Measurements from ENCODE around the gene PAPPA2.

Gene PAPPA2

GRCh38 chr1:176638713-176639526 is 175.9 kb downstream of the PAPPA2 start:
- Histone ChIP-seq H3K4me3 (replicated peaks; ENCODE audit: low read depth, low read length) (no peak overlapping the region), H3K36me3 (ENCODE audit: control insufficient read depth, insufficient read depth, low read length) (no peaks in the 10 kb centered on the region), H3K27me3 (replicated peaks; ENCODE audit: control insufficient read depth, insufficient read depth, low read length) (no peaks in the 10 kb centered on the region)
- TF ChIP-seq, protein P1, sequence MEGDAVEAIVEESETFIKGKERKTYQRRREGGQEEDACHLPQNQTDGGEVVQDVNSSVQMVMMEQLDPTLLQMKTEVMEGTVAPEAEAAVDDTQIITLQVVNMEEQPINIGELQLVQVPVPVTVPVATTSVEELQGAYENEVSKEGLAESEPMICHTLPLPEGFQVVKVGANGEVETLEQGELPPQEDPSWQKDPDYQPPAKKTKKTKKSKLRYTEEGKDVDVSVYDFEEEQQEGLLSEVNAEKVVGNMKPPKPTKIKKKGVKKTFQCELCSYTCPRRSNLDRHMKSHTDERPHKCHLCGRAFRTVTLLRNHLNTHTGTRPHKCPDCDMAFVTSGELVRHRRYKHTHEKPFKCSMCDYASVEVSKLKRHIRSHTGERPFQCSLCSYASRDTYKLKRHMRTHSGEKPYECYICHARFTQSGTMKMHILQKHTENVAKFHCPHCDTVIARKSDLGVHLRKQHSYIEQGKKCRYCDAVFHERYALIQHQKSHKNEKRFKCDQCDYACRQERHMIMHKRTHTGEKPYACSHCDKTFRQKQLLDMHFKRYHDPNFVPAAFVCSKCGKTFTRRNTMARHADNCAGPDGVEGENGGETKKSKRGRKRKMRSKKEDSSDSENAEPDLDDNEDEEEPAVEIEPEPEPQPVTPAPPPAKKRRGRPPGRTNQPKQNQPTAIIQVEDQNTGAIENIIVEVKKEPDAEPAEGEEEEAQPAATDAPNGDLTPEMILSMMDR (IDR thresholded peaks at IDR 0.05; ENCODE audit: insufficient read depth, low read length, poor library complexity, severe bottlenecking): no peak
- DNase-seq (ENCODE audit: extremely low read depth, insufficient read length): no peak

DNA sequence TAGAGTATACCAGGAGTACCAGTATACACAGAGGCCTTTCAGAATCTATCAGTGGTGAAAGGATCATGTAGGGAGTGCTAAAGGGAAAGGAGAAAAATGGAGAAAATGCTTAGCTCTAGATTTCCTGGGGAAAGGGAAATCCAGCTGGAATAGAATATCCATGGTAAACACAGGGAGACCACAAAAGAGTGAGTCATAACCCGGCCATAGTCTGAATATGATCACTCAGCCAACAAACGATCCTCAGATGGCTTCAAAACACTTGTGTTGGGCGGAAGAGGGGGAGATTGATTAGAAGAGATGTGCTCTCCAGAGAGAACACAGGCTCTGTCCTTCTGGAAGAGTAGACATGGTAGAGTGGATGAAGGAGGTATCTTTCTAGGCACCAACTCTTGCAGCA is 180.6 kb downstream of the PAPPA2 start:
- no peaks in the 10 kb centered on the region for H3K36me3 ChIP-seq (ENCODE audit: control insufficient read depth, insufficient read depth, low read length)
- no peak for DNase-seq (ENCODE audit: extremely low read depth, insufficient read length)
- H3K27me3 ChIP-seq (replicated peaks; ENCODE audit: control insufficient read depth, insufficient read depth, low read length): no peaks in the 10 kb centered on the region
- TF ChIP-seq, protein P1 (IDR thresholded peaks at IDR 0.05; ENCODE audit: insufficient read depth, low read length, poor library complexity, severe bottlenecking): no peak
- no peak overlapping the region for H3K4me3 ChIP-seq (replicated peaks; ENCODE audit: low read depth, low read length)

DNA sequence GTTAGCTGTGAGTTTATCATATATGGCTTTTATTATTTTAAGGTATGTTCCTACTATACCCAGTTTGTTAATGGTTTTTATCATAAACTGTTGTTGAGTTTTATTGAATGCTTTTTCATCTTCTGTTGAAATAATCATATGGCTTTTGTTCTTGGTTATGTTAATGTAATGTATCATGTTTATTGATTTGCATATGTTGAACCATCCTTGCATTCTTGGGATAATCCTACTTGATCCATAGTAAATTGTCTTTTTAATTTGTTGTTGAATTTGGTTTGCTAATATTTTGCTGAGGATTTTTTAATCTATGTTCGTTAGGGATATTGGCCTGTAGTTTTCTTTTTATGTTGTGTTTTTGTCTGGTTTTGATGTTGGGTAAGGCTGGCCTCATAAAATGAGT is 185.6 kb downstream of the PAPPA2 start:
- Histone ChIP-seq H3K4me3 (replicated peaks; ENCODE audit: low read depth, low read length) (no peak overlapping the region), H3K27me3 (replicated peaks; ENCODE audit: control insufficient read depth, insufficient read depth, low read length) (no peaks in the 10 kb centered on the region), H3K36me3 (ENCODE audit: control insufficient read depth, insufficient read depth, low read length) (no peaks in the 10 kb centered on the region)
- TF ChIP-seq, protein P1 (IDR thresholded peaks at IDR 0.05; ENCODE audit: insufficient read depth, low read length, poor library complexity, severe bottlenecking): no peak
- no peak for DNase-seq (ENCODE audit: extremely low read depth, insufficient read length)

DNA sequence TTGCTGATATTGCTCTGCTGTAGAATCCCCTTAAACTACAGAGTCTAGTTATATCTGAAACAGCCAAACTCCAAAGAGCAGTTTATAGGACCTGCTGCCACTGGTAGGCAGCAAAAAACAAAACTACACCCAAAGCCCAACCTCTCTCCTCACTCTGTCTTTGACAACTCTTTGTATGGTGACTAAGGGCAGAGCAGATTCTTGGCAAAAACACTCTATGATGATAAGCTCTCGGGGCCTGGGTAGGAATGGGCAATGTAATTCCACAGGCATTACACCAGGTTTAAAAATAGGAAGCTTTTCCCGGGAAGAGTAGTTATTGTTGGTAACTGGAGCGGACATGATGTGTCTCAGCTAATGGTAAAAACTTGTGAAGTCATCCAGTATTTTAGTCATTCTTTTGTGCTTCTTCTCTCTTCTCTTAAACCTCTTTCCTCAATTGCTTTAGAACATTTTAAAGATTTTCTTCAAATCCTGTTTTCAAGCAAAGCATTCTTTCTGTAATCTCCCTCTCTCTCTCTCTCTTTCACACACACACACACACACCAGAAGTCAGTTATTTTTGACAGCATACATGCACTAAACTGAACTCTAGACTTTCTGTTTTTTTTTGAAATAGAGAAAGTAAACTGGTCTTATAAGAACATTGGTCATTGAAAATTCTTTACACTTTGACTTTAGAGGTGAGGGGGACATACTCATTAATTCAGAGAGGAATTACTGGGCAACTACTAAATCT is 193.5 kb downstream of the PAPPA2 start:
- Histone ChIP-seq H3K27me3 (replicated peaks; ENCODE audit: control insufficient read depth, insufficient read depth, low read length) (no peaks in the 10 kb centered on the region), H3K36me3 (ENCODE audit: control insufficient read depth, insufficient read depth, low read length) (no peaks in the 10 kb centered on the region), H3K4me3 (replicated peaks; ENCODE audit: low read depth, low read length) (no peak overlapping the region)
- DNase-seq (ENCODE audit: extremely low read depth, insufficient read length): no peak
- TF ChIP-seq, protein P1 (IDR thresholded peaks at IDR 0.05; ENCODE audit: insufficient read depth, low read length, poor library complexity, severe bottlenecking): no peak

DNA sequence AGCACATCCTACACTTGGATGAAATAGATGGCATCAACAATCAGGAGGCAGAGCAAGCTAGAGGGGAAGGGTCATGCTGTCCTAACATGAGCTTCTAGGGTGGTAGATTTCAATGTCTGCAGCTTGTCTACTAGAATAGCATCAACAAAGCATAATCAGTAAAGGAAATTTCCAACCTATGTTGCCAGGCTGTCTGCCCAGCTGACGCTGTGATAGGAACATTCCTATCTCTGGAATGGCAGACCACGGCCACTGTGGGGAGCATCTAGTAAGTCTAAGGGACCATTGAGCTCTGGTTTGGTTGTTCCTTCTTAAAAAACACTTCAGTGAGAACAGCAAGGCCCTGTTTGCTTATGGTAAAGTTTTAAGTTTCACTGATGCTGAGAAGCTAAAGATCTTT is 206.8 kb downstream of the PAPPA2 start:
- Histone ChIP-seq H3K4me3 (replicated peaks; ENCODE audit: low read depth, low read length) (no peak overlapping the region), H3K36me3 (ENCODE audit: control insufficient read depth, insufficient read depth, low read length) (no peaks in the 10 kb centered on the region), H3K27me3 (replicated peaks; ENCODE audit: control insufficient read depth, insufficient read depth, low read length) (no peaks in the 10 kb centered on the region)
- no peak for DNase-seq (ENCODE audit: extremely low read depth, insufficient read length)
- TF ChIP-seq, protein P1 (IDR thresholded peaks at IDR 0.05; ENCODE audit: insufficient read depth, low read length, poor library complexity, severe bottlenecking): no peak

Data from GM06990 (cell line).